PC-3 (cell line): ENCODE data around the gene EPHB2. TPM values are rescaled to one million over a fixed set of nuclear protein-coding genes. Genes with fewer than 3 reads are reported as not detected.
"Not testable (repeated sequence)": the region's sequence is repeated elsewhere in the genome, so short reads cannot be mapped to it uniquely, and the experiment has no call there.

Experiments
- ATAC-seq: fragments of 200-7000 bp; cut with Tn5 transposase; 2 replicates; pipeline ENCODE4 v1.9.1; 2020; ENCODE audit warnings: mild to moderate bottlenecking, moderate library complexity
- BruUV-seq: library from RNA; stranded (reverse); fragments of 400-500 nt; replicated peaks from 2 replicates; lab custom pipeline; 2021; lab: Mats Ljungman, UMichigan
- CTCF ChIA-PET: fragments of 300-600 bp; sonication (Branson Sonifier 250); formaldehyde crosslinking; loops from one replicate; lab custom pipeline; 2022; ENCODE audit warnings: antibody characterized with exemption; lab: Charles Lee
- POLR2A ChIA-PET: fragments of 300-600 bp; sonication (Branson Sonifier 250); formaldehyde crosslinking; loops from one replicate; lab custom pipeline; 2022; ENCODE audit warnings: antibody characterized with exemption; ENCODE audit not compliant: unreplicated experiment; lab: Charles Lee
- DNase-seq: peaks from one replicate; pipeline ENCODE4 v3.0.0-alpha.2; 2015
- H2AFZ ChIP-seq: fragments of 300-600 bp; sonication (generic); 2 replicates; pipeline ENCODE4 v1.6.0; 2016; ENCODE audit warnings: antibody characterized with exemption, low read length
- H3F3A ChIP-seq: fragments of 300-600 bp; sonication (generic); one replicate; pipeline ENCODE4 v1.6.0; 2017; ENCODE audit warnings: antibody characterized with exemption, low read length, control low read depth, mild to moderate bottlenecking; ENCODE audit not compliant: unreplicated experiment
- H3K27ac ChIP-seq: fragments of 300-600 bp; sonication (generic); 2 replicates; pipeline ENCODE4 v1.5.1; 2016; ENCODE audit warnings: mild to moderate bottlenecking, low read length
- H3K27me3 ChIP-seq: fragments of 300-600 bp; sonication (generic); 2 replicates; pipeline ENCODE4 v1.6.1; 2016; ENCODE audit warnings: low read length, mixed read lengths
- H3K36me3 ChIP-seq: fragments of 300-600 bp; sonication (generic); 2 replicates; pipeline ENCODE4 v1.6.1; 2016; ENCODE audit warnings: low read depth, mixed run types, low read length, mixed read lengths
- H3K4me1 ChIP-seq: fragments of 300-600 bp; sonication (generic); 2 replicates; pipeline ENCODE4 v1.5.1; 2016; ENCODE audit warnings: low read length; ENCODE audit not compliant: insufficient read depth
- H3K4me2 ChIP-seq: fragments of 300-600 bp; sonication (generic); 2 replicates; pipeline ENCODE4 v1.6.0; 2016; ENCODE audit warnings: low read length
- H3K4me3 ChIP-seq: fragments of 300-600 bp; sonication (generic); 2 replicates; pipeline ENCODE4 v1.5.1; 2016; ENCODE audit warnings: mild to moderate bottlenecking, low read length, mixed read lengths
- H3K79me2 ChIP-seq: fragments of 300-600 bp; sonication (generic); 2 replicates; pipeline ENCODE4 v1.6.1; 2017; ENCODE audit warnings: low read length, mixed read lengths
- H3K9ac ChIP-seq: fragments of 300-600 bp; sonication (generic); 2 replicates; pipeline ENCODE4 v1.6.0; 2016; ENCODE audit warnings: mild to moderate bottlenecking, low read length
- H3K9me2 ChIP-seq: fragments of 300-600 bp; sonication (generic); replicated peaks from 2 replicates; pipeline ENCODE4 v1.6.1; 2016; ENCODE audit warnings: mixed run types, low read length, mixed read lengths
- H3K9me3 ChIP-seq: fragments of 300-600 bp; sonication (generic); 2 replicates; pipeline ENCODE4 v1.6.1; 2016; ENCODE audit warnings: low read length, mixed read lengths
- H4K20me1 ChIP-seq: fragments of 300-600 bp; sonication (generic); 2 replicates; pipeline ENCODE4 v1.6.1; 2016; ENCODE audit warnings: low read length, mixed read lengths
- CTCF ChIP-seq: fragments of 300-600 bp; sonication (generic); conservative IDR thresholded peaks from 2 replicates; pipeline ENCODE4 v1.5.1; 2017; ENCODE audit warnings: antibody characterized with exemption, low read depth, mild to moderate bottlenecking, low read length
- EZH2 ChIP-seq: fragments of 300-600 bp; sonication (generic); IDR thresholded peaks from one replicate; pipeline ENCODE4 v1.6.1; 2017; ENCODE audit warnings: antibody characterized with exemption, mild to moderate bottlenecking, low read length; ENCODE audit not compliant: unreplicated experiment
- EZH2phosphoT487 ChIP-seq: fragments of 300-600 bp; sonication (generic); IDR thresholded peaks from 2 replicates; pipeline ENCODE4 v1.6.1; 2018; ENCODE audit warnings: mild to moderate bottlenecking, antibody characterized with exemption, low read length, borderline replicate concordance
- intact Hi-C: fragments of 100-400 bp; cut with micrococcal nuclease; formaldehyde crosslinking; loops from 2 replicates; pipeline ENCODE4 v1.9.0; 2023
- total RNA-seq: library from RNA; depleted of rRNA; stranded (reverse); fragments of >200 nt; gene quantifications from 2 replicates; pipeline ENCODE4 v1.2.3, GENCODE V29; 2014

EPHB2 gene
- total RNA-seq, 1 experiment from 2014 or later, result 23.2 TPM

- Histone ChIP-seq H3F3A (peaks cover 4% of the 10 kb centered on the region), H3K9me3 (no peaks in the 10 kb centered on the region), H3K9me2 (no peaks in the 10 kb centered on the region), H3K27me3 (no peaks in the 10 kb centered on the region), H3K36me3 (no peaks in the 10 kb centered on the region), H3K79me2 (no peaks in the 10 kb centered on the region), H3K4me2 (peak overlapping the region; percentile 79), H4K20me1 (no peaks in the 10 kb centered on the region), H3K9ac (peak overlapping the region; percentile 80), H3K4me1 (peaks cover 58% of the 10 kb centered on the region), H3K4me3 (peak overlapping the region; percentile 44; the same call in 1 of the 2 replicates), H3K27ac (peak overlapping the region; percentile 99), H2AFZ (peak overlapping the region; percentile 53)
- ChIA-PET POLR2A (no interaction called here), CTCF (interaction anchor here (0.7 to 1.3 kb wide), 3 partner anchors 30 to 187 kb away, joined by 3 to 6 read pairs (median 3); no protein-coding TSS in a partner anchor)
- DNase-seq, result peak; percentile 96
- peak; percentile 99 for ATAC-seq
- intact Hi-C loops, result no loop called here
- no TSS peak for BruUV-seq
- TF ChIP-seq EZH2 (no peak), EZH2phosphoT487 (no peak), CTCF (no peak)
Observed at GRCh38 chr1:22831729-22832413, 121.2 kb downstream of the EPHB2 start.

GRCh38 chr1:22832414-22832786 is 121.8 kb downstream of the EPHB2 start:
- intact Hi-C loops, result no loop called here
- Histone ChIP-seq H4K20me1 (no peaks in the 10 kb centered on the region), H3K27me3 (no peaks in the 10 kb centered on the region), H3K9me2 (no peaks in the 10 kb centered on the region), H3K4me2 (peak overlapping the region; percentile 58), H2AFZ (peak overlapping the region; percentile 53), H3K9me3 (no peaks in the 10 kb centered on the region), H3F3A (peaks cover 4% of the 10 kb centered on the region), H3K4me3 (no peak overlapping the region), H3K36me3 (no peaks in the 10 kb centered on the region), H3K27ac (peak overlapping the region; percentile 99), H3K9ac (peak overlapping the region; percentile 41), H3K79me2 (no peaks in the 10 kb centered on the region), H3K4me1 (peaks cover 53% of the 10 kb centered on the region)
- TF ChIP-seq CTCF, result no peak
- no peak for TF ChIP-seq EZH2
- TF ChIP-seq EZH2phosphoT487, result no peak
- ChIA-PET POLR2A (no interaction called here), CTCF (interaction anchor here (0.7 to 1.3 kb wide), 3 partner anchors 29 to 187 kb away, joined by 3 to 6 read pairs (median 3); no protein-coding TSS in a partner anchor)
- BruUV-seq, result no TSS peak
- DNase-seq, result no peak
- peak; percentile 42 for ATAC-seq

DNA sequence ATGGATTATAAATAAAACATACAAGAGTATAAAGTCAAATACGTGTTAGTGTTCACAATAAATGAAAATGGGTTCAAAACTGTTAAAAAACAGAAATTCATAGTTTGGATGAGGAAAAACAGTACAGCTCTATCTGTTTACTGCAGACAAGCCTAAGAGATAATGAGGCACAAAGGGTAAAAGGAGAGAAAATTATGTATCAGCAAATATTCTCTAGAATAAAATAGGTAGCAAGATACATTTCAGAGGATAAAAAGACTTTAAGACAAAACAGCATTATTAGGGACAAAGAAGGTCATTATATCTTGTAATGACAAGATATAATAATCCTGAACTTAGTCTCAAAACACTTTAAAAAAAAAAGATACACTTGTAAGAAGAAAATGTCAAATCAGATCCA is 123.1 kb downstream of the EPHB2 start:
- H4K20me1 ChIP-seq, result no peaks in the 10 kb centered on the region
- CTCF ChIA-PET, result interaction anchor here (0.9 kb wide), 1 partner anchor 129 kb away, joined by 4 read pairs; no protein-coding TSS in a partner anchor
- H2AFZ ChIP-seq, result no peak overlapping the region
- no peaks in the 10 kb centered on the region for H3K27me3 ChIP-seq
- no peak overlapping the region for H3K9ac ChIP-seq
- H3K4me1 ChIP-seq, result peaks cover 41% of the 10 kb centered on the region
- H3F3A ChIP-seq, result peaks cover 4% of the 10 kb centered on the region
- H3K9me2 ChIP-seq, result no peaks in the 10 kb centered on the region
- POLR2A ChIA-PET, result no interaction called here
- no peak overlapping the region for H3K4me3 ChIP-seq
- no peak for ATAC-seq
- H3K36me3 ChIP-seq, result no peaks in the 10 kb centered on the region
- no peak overlapping the region for H3K4me2 ChIP-seq
- intact Hi-C loops, result no loop called here
- H3K79me2 ChIP-seq, result no peaks in the 10 kb centered on the region
- no TSS peak for BruUV-seq
- TF ChIP-seq EZH2phosphoT487 (no peak), EZH2 (no peak), CTCF (no peak)
- no peaks in the 10 kb centered on the region for H3K9me3 ChIP-seq
- DNase-seq, result no peak
- H3K27ac ChIP-seq, result peak overlapping the region; percentile 99; the same call in 1 of the 2 replicates

DNA sequence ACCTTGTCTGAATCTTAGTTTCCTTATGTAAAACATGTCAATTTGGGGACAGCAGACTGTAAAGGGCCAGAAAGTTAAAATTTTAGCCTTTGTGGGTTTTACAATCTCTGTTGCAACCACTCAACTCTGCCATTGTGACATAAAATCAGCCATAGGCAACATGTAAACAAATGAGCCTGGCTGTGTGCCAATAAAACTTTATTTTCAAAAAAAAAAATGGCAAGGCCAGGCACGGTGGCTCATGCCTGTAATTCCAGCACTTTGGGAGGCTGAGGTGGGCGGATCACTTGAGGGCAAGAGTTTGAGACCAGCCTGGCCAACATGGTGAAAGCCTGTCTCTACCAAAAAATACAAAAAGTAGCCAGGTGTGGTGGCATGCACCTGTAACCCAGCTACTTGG is 123.8 kb downstream of the EPHB2 start:
- H3K27ac ChIP-seq, H2AFZ ChIP-seq, CTCF ChIA-PET, ATAC-seq, H3F3A ChIP-seq, H3K36me3 ChIP-seq, H3K4me2 ChIP-seq, BruUV-seq, H3K27me3 ChIP-seq, H3K9ac ChIP-seq, H3K9me3 ChIP-seq, H4K20me1 ChIP-seq, H3K4me3 ChIP-seq, H3K79me2 ChIP-seq, intact Hi-C loops, POLR2A ChIA-PET, H3K9me2 ChIP-seq: not testable (repeated sequence)
- DNase-seq, result peak; percentile 55
- H3K4me1 ChIP-seq, result peaks cover 35% of the 10 kb centered on the region
